HepG2 (cell line): ENCODE data around the gene USF1. TPM values are rescaled to one million over a fixed set of nuclear protein-coding genes. Genes with fewer than 3 reads are reported as not detected.
A peak's percentile ranks its signal among the peaks of the same experiment; 100 is the strongest.

ENCODE experiments used
- DMTF1 ChIP-seq: sonication (generic); formaldehyde crosslinking; IDR thresholded peaks from 2 replicates; pipeline ENCODE4 v1.4.0; 2020; ENCODE audit warnings: mild to moderate bottlenecking, missing genetic modification reagents
- EHMT2 ChIP-seq: fragments of 200-600 bp; sonication (generic); IDR thresholded peaks from 2 replicates; pipeline ENCODE4 v1.7.0; 2017; ENCODE audit warnings: antibody characterized with exemption, low read depth, low read length, borderline replicate concordance
- GFI1 ChIP-seq: sonication (generic); formaldehyde crosslinking; IDR thresholded peaks from 2 replicates; pipeline ENCODE4 v1.5.0; 2020; ENCODE audit warnings: missing genetic modification reagents, mild to moderate bottlenecking, borderline replicate concordance
- NR2F6 ChIP-seq, 2 experiments: IDR thresholded peaks; 2 replicates each; pipeline ENCODE4 v1.6.1; 2016; ENCODE audit warnings: antibody characterized with exemption in 1 of 2, mild to moderate bottlenecking in 1 of 2
- RARA ChIP-seq: IDR thresholded peaks from 2 replicates; pipeline ENCODE4 v1.6.1; 2016; ENCODE audit warnings: missing genetic modification reagents, missing compliant biosample characterization
- RCOR2 ChIP-seq: IDR thresholded peaks from 2 replicates; pipeline ENCODE4 v1.6.1; 2016; ENCODE audit warnings: missing biosample characterization, missing genetic modification reagents
- RXRA ChIP-seq: sonication (generic); formaldehyde crosslinking; IDR thresholded peaks from 2 replicates; pipeline ENCODE4 v1.5.1; 2020; ENCODE audit warnings: missing genetic modification reagents
- SMARCC2 ChIP-seq: fragments of 450-650 bp; IDR thresholded peaks from 2 replicates; pipeline ENCODE4 v1.6.1; 2017; ENCODE audit warnings: antibody characterized with exemption, mild to moderate bottlenecking
- TFAP4 ChIP-seq: sonication (generic); IDR thresholded peaks from 2 replicates; pipeline ENCODE4 v1.6.1; 2016; ENCODE audit warnings: low read depth, borderline replicate concordance
- XRCC5 ChIP-seq: fragments of 200-400 bp; formaldehyde crosslinking; optimal IDR thresholded peaks from 2 replicates; pipeline ENCODE3; 2017; ENCODE audit warnings: mild to moderate bottlenecking, low read length
- ZNF263 ChIP-seq: sonication (generic); formaldehyde crosslinking; IDR thresholded peaks from 2 replicates; pipeline ENCODE4 v1.4.0; 2020; ENCODE audit warnings: missing genetic modification reagents
- ZNF281 ChIP-seq: sonication (generic); formaldehyde crosslinking; IDR thresholded peaks from 2 replicates; pipeline ENCODE4 v1.4.0; 2020; ENCODE audit warnings: missing genetic modification reagents, borderline replicate concordance
- ZNF296 ChIP-seq: sonication (generic); formaldehyde crosslinking; conservative IDR thresholded peaks from 2 replicates; pipeline ENCODE4 v1.5.0; 2020; ENCODE audit warnings: mild to moderate bottlenecking, missing genetic modification reagents
- ZNF329 ChIP-seq: sonication (generic); formaldehyde crosslinking; IDR thresholded peaks from 2 replicates; pipeline ENCODE4 v1.9.0; 2021; ENCODE audit warnings: low read depth, mild to moderate bottlenecking, missing genetic modification reagents
- ZNF446 ChIP-seq: sonication (generic); formaldehyde crosslinking; IDR thresholded peaks from 2 replicates; pipeline ENCODE4 v1.5.0; 2020; ENCODE audit warnings: mild to moderate bottlenecking, missing genetic modification reagents
- polyA plus RNA-seq, 8 experiments: library from polyadenylated mRNA; depleted of rRNA in 3 of 8; stranded (reverse) in 7 of 8; unstranded in 1 of 8; fragments of >200 nt; fragmentation: Illumina TruSeq in 4 of 8; extraction: Trizol in 4 of 8; gene quantifications; 2 replicates each; pipeline versions ENCODE4 v1.2.1 to v1.2.3, GENCODE V29; 2011 to 2016; ENCODE audit warnings: low read depth in 4 of 8, missing spikeins in 1 of 8, mixed read lengths in 1 of 8; ENCODE audit not compliant: insufficient read depth in 1 of 8
- total RNA-seq, 5 experiments: library from RNA; depleted of rRNA; stranded (reverse); fragments of >200 nt; fragmentation: Illumina TruSeq; extraction: Trizol; gene quantifications; 2 replicates each; pipeline ENCODE4 v1.2.3, GENCODE V29; 2016; ENCODE audit warnings: low read depth in 1 of 5

Gene USF1
- total and polyA plus RNA-seq, 2 of the 13 experiments (the other 11 are each of a cell fraction or from before 2014, with no cell fraction given) = 26.9 to 39.4 TPM

- TF ChIP-seq XRCC5 (no peak), RXRA (CRISPR knock-in tag) (peak; percentile 65), GFI1 (CRISPR knock-in tag) (no peak), RCOR2 (CRISPR knock-in tag) (no peak), RARA (CRISPR knock-in tag) (0 out of 2 replicates have a peak, but pooled peaks have one; percentile 32), ZNF263 (CRISPR knock-in tag) (no peak), NR2F6 (IDR thresholded peaks at IDR 0.05) (no peak; the same call in 1 of the 2 replicates), NR2F6 (CRISPR knock-in tag; IDR thresholded peaks at IDR 0.05) (peak; percentile 48; the same call in 1 of the 2 replicates), ZNF281 (peak; percentile 41; the same call in 1 of the 2 replicates), ZNF329 (no peak), EHMT2 (no peak), ZNF446 (CRISPR knock-in tag) (no peak), SMARCC2 (no peak), DMTF1 (no peak), ZNF296 (CRISPR knock-in tag) (no peak), TFAP4 (peak; percentile 11; the same call in 1 of the 2 replicates)
Observed at GRCh38 chr1:161077426-161077825, 31.6 kb upstream of the USF1 start (continued).
